Dendritic cell treated with granulocyte-macrophage colony-stimulating factor and Interleukin-4, amounts not matched to agents 40 ng/mL and 50 ng/mL, for 4 days (primary cell): Measurements from ENCODE around the gene AKAP12.
"Not testable (repeated sequence)": the region's sequence is repeated elsewhere in the genome, so short reads cannot be mapped to it uniquely, and the experiment has no call there.

Source experiments
- H3K27ac Mint-ChIP-seq: one replicate; pipeline ENCODE4 v1.8.0; 2022; ENCODE audit warnings: mild to moderate bottlenecking, mixed read lengths
- H3K27me3 Mint-ChIP-seq: one replicate; pipeline ENCODE4 v1.8.0; 2022; ENCODE audit warnings: mild to moderate bottlenecking, mixed read lengths
- H3K36me3 Mint-ChIP-seq: one replicate; pipeline ENCODE4 v1.8.0; 2022; ENCODE audit warnings: low read depth, mixed read lengths
- H3K4me1 Mint-ChIP-seq: one replicate; pipeline ENCODE4 v1.8.0; 2022; ENCODE audit warnings: low read depth, mixed read lengths
- H3K4me3 Mint-ChIP-seq: one replicate; pipeline ENCODE4 v1.8.0; 2022; ENCODE audit warnings: mild to moderate bottlenecking, moderate library complexity, mixed read lengths
- H3K9me3 Mint-ChIP-seq: one replicate; pipeline ENCODE4 v1.8.0; 2022; ENCODE audit warnings: mixed read lengths
- intact Hi-C: fragments of 100-400 bp; cut with micrococcal nuclease; formaldehyde crosslinking; loops from one replicate; pipeline ENCODE4 v1.15.0; 2022

AKAP12 gene

DNA sequence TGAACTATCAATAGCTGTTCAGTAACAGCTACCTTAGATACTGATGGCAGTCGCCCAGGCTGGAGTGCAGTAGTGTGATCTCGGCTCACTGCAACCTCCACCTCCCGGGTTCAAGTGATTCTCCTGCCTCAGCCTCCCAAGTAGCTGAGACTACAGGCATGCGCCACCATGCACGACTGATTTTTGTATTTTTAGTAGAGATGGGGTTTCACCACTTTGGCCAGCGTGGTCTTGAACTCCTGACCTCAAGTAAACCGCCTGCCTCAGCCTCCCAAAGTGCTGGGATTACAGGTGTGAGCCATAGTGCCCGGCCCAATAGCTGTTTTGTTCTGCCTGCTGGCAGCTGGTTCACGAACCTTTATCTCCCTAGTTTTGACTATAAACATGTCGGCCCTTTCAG, 103.0 kb downstream of the AKAP12 start:
- H3K9me3 Mint-ChIP-seq, H3K27me3 Mint-ChIP-seq, H3K4me3 Mint-ChIP-seq, intact Hi-C loops, H3K4me1 Mint-ChIP-seq, H3K27ac Mint-ChIP-seq, H3K36me3 Mint-ChIP-seq: not testable (repeated sequence)

DNA sequence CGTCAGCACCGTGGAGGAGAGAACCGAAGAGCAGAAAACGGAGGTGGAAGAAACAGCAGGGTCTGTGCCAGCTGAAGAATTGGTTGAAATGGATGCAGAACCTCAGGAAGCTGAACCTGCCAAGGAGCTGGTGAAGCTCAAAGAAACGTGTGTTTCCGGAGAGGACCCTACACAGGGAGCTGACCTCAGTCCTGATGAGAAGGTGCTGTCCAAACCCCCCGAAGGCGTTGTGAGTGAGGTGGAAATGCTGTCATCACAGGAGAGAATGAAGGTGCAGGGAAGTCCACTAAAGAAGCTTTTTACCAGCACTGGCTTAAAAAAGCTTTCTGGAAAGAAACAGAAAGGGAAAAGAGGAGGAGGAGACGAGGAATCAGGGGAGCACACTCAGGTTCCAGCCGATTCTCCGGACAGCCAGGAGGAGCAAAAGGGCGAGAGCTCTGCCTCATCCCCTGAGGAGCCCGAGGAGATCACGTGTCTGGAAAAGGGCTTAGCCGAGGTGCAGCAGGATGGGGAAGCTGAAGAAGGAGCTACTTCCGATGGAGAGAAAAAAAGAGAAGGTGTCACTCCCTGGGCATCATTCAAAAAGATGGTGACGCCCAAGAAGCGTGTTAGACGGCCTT, 110.0 kb downstream of the AKAP12 start:
- Mint-ChIP-seq H3K27me3 (peaks cover 2% of the 10 kb centered on the region), H3K27ac (no peak overlapping the region)

DNA sequence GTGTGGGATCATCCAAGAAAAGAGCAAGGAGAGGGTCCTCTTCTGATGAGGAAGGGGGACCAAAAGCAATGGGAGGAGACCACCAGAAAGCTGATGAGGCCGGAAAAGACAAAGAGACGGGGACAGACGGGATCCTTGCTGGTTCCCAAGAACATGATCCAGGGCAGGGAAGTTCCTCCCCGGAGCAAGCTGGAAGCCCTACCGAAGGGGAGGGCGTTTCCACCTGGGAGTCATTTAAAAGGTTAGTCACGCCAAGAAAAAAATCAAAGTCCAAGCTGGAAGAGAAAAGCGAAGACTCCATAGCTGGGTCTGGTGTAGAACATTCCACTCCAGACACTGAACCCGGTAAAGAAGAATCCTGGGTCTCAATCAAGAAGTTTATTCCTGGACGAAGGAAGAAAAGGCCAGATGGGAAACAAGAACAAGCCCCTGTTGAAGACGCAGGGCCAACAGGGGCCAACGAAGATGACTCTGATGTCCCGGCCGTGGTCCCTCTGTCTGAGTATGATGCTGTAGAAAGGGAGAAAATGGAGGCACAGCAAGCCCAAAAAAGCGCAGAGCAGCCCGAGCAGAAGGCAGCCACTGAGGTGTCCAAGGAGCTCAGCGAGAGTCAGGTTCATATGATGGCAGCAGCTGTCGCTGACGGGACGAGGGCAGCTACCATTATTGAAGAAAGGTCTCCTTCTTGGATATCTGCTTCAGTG, 110.8 kb downstream of the AKAP12 start:
- no peaks in the 10 kb centered on the region for H3K9me3 Mint-ChIP-seq
- intact Hi-C loops: no loop called here
- H3K27ac Mint-ChIP-seq: no peak overlapping the region
- peaks cover 10% of the 10 kb centered on the region for H3K4me1 Mint-ChIP-seq
- no peaks in the 10 kb centered on the region for H3K36me3 Mint-ChIP-seq
- H3K27me3 Mint-ChIP-seq: peaks cover 2% of the 10 kb centered on the region
- H3K4me3 Mint-ChIP-seq: no peak overlapping the region

More for the DNA sequence above, 110.0 kb downstream of the AKAP12 start:
- intact Hi-C loops: no loop called here
- Mint-ChIP-seq H3K9me3 (no peaks in the 10 kb centered on the region), H3K4me3 (no peak overlapping the region), H3K4me1 (peaks cover 10% of the 10 kb centered on the region), H3K36me3 (no peaks in the 10 kb centered on the region)

DNA sequence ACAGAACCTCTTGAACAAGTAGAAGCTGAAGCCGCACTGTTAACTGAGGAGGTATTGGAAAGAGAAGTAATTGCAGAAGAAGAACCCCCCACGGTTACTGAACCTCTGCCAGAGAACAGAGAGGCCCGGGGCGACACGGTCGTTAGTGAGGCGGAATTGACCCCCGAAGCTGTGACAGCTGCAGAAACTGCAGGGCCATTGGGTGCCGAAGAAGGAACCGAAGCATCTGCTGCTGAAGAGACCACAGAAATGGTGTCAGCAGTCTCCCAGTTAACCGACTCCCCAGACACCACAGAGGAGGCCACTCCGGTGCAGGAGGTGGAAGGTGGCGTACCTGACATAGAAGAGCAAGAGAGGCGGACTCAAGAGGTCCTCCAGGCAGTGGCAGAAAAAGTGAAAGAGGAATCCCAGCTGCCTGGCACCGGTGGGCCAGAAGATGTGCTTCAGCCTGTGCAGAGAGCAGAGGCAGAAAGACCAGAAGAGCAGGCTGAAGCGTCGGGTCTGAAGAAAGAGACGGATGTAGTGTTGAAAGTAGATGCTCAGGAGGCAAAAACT, 111.5 kb downstream of the AKAP12 start:
- Mint-ChIP-seq H3K4me3 (no peak overlapping the region), H3K36me3 (no peaks in the 10 kb centered on the region)

DNA sequence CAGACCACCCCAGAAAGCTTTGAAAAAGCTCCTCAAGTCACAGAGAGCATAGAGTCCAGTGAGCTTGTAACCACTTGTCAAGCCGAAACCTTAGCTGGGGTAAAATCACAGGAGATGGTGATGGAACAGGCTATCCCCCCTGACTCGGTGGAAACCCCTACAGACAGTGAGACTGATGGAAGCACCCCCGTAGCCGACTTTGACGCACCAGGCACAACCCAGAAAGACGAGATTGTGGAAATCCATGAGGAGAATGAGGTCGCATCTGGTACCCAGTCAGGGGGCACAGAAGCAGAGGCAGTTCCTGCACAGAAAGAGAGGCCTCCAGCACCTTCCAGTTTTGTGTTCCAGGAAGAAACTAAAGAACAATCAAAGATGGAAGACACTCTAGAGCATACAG, 112.0 kb downstream of the AKAP12 start:
- intact Hi-C loops: no loop called here
- Mint-ChIP-seq H3K9me3 (no peaks in the 10 kb centered on the region), H3K27ac (no peak overlapping the region), H3K27me3 (peaks cover 2% of the 10 kb centered on the region), H3K36me3 (no peaks in the 10 kb centered on the region), H3K4me3 (no peak overlapping the region), H3K4me1 (peaks cover 10% of the 10 kb centered on the region)

More for the DNA sequence above, 111.5 kb downstream of the AKAP12 start:
- intact Hi-C loops: no loop called here
- Mint-ChIP-seq H3K9me3 (no peaks in the 10 kb centered on the region), H3K4me1 (peaks cover 10% of the 10 kb centered on the region), H3K27me3 (peaks cover 2% of the 10 kb centered on the region), H3K27ac (no peak overlapping the region)

DNA sequence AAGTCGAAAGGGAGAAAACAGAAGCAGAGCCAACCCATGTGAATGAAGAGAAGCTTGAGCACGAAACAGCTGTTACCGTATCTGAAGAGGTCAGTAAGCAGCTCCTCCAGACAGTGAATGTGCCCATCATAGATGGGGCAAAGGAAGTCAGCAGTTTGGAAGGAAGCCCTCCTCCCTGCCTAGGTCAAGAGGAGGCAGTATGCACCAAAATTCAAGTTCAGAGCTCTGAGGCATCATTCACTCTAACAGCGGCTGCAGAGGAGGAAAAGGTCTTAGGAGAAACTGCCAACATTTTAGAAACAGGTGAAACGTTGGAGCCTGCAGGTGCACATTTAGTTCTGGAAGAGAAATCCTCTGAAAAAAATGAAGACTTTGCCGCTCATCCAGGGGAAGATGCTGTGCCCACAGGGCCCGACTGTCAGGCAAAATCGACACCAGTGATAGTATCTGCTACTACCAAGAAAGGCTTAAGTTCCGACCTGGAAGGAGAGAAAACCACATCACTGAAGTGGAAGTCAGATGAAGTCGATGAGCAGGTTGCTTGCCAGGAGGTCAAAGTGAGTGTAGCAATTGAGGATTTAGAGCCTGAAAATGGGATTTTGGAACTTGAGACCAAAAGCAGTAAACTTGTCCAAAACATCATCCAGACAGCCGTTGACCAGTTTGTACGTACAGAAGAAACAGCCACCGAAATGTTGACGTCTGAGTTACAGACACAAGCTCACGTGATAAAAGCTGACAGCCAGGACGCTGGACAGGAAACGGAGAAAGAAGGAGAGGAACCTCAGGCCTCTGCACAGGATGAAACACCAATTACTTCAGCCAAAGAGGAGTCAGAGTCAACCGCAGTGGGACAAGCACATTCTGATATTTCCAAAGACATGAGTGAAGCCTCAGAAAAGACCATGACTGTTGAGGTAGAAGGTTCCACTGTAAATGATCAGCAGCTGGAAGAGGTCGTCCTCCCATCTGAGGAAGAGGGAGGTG, 112.9 kb downstream of the AKAP12 start:
- peaks cover 10% of the 10 kb centered on the region for H3K4me1 Mint-ChIP-seq
- peaks cover 2% of the 10 kb centered on the region for H3K27me3 Mint-ChIP-seq
- intact Hi-C loops: no loop called here
- H3K4me3 Mint-ChIP-seq: no peak overlapping the region
- H3K9me3 Mint-ChIP-seq: no peaks in the 10 kb centered on the region
- H3K36me3 Mint-ChIP-seq: no peaks in the 10 kb centered on the region
- H3K27ac Mint-ChIP-seq: no peak overlapping the region

DNA sequence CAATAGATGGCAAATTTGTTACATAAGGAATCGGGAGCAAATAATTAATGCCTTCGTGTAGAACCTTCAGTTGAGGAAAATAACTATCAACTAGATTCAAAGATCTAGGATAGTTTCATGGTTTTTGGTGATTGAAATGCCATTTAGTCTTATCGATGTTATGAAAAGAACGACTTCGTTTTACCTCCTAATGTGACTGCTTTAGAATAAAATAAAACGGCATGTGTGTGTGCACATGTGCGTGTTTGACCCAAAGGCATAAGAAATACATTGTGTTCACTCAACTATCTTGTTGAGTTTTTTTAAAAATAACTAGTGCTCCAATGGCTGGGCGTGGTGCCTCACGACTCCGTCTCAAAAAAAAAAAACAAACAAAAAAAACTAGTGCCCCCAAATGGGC, 114.0 kb downstream of the AKAP12 start:
- peaks cover 2% of the 10 kb centered on the region for H3K27me3 Mint-ChIP-seq
- peaks cover 4% of the 10 kb centered on the region for H3K36me3 Mint-ChIP-seq
- intact Hi-C loops: no loop called here
- peaks cover 8% of the 10 kb centered on the region for H3K4me1 Mint-ChIP-seq
- no peaks in the 10 kb centered on the region for H3K9me3 Mint-ChIP-seq
- no peak overlapping the region for H3K27ac Mint-ChIP-seq
- no peak overlapping the region for H3K4me3 Mint-ChIP-seq

DNA sequence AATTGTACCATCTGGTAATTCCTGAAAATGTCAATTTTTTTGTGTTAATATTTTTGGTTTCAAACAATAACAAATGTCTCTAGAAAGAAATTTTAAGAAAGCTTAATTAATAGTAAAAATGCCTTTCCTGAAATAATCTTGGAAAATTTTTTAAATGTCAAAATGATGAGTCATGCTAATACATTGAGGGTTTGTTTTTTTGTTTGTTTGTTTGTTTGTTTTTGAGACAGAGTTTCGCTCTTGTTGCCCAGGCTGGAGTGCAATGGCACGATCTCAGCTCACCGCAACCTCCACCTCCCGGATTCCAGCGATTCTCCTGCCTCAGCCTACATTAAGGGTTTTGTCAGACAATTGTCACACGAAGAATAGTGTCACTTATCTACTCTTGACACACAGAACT, 117.2 kb downstream of the AKAP12 start:
- H3K9me3 Mint-ChIP-seq, H3K27me3 Mint-ChIP-seq, intact Hi-C loops, H3K27ac Mint-ChIP-seq, H3K4me3 Mint-ChIP-seq, H3K4me1 Mint-ChIP-seq: not testable (repeated sequence)
- peaks cover 23% of the 10 kb centered on the region for H3K36me3 Mint-ChIP-seq

DNA sequence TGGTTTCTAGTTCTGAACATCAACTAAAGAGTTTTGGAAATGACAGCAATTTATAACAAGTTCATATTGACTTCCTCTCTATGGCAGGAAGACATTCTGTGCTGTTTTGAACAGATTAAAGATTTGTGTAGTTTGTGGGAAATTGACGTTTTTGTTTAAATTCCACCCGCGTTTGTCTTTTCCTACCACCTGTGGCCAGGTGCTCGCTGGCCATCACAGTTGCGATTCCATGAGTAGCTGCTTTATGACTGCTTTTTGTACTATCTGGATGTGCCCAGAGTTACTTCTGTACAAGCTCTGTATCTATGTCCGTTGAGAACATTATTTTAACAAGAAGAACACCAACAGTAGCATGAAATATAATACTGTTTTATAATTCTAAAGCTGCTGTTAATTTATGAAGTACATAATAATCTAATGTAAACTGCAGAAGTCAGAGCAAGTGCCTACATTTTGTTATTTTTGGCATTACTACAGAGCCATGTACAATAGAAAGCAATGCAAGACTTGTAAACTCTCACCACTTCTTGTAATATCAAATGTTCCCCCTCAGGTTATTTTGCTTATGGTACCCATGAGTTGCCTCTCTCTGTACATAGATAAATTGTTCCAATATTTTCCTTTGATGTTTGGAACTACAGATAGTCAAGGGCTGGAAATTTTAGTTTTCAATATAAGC, 118.1 kb downstream of the AKAP12 start:
- H3K9me3 Mint-ChIP-seq: no peaks in the 10 kb centered on the region
- peaks cover 32% of the 10 kb centered on the region for H3K36me3 Mint-ChIP-seq
- no peak overlapping the region for H3K4me3 Mint-ChIP-seq
- H3K4me1 Mint-ChIP-seq: no peaks in the 10 kb centered on the region
- no peaks in the 10 kb centered on the region for H3K27me3 Mint-ChIP-seq
- intact Hi-C loops: no loop called here
- H3K27ac Mint-ChIP-seq: no peak overlapping the region

DNA sequence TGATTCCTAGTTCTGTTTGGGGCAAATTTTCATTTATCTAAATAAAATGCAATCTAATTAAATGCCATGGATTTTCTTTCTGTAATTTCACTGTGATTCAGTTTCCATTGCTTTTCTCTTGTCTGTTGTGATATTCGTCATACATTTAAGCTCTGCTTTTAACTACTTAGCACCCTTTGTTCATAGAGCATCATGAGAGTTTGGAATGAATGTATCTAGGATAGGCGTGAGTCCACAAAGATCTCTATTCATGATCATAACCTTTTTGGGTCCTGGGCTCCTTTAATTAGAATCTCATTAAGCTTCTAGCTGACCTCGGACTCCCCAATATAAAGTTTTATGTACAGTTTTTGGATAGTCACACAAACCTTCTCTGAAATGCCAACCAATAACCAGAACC, 118.7 kb downstream of the AKAP12 start:
- Mint-ChIP-seq H3K27me3 (no peaks in the 10 kb centered on the region), H3K4me3 (no peak overlapping the region), H3K9me3 (no peaks in the 10 kb centered on the region), H3K36me3 (peaks cover 38% of the 10 kb centered on the region), H3K27ac (no peak overlapping the region), H3K4me1 (no peaks in the 10 kb centered on the region)
- intact Hi-C loops: no loop called here

DNA sequence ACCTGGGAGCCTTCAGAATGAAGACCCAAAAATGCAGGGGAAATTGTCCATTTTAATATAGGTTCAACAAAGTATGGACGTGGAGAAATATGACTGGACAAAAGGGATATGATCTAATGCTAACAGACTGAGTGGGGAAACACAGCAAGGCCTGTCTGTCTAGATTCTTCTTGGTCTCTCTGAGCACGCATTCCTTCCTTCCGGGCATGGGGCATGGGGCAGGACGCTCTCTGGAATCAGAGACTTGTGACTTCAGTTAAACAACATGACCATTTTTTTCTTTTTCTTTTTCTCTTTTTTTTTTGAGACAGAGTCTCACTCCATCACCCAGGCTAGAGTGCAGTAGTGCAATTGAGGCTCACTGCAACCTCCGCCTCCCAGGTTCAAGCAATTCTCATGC, 119.7 kb downstream of the AKAP12 start:
- no peak overlapping the region for H3K4me3 Mint-ChIP-seq
- peaks cover 45% of the 10 kb centered on the region for H3K36me3 Mint-ChIP-seq
- H3K27me3 Mint-ChIP-seq: no peaks in the 10 kb centered on the region
- H3K4me1 Mint-ChIP-seq: no peaks in the 10 kb centered on the region
- H3K27ac Mint-ChIP-seq: no peak overlapping the region
- intact Hi-C loops: no loop called here
- no peaks in the 10 kb centered on the region for H3K9me3 Mint-ChIP-seq

DNA sequence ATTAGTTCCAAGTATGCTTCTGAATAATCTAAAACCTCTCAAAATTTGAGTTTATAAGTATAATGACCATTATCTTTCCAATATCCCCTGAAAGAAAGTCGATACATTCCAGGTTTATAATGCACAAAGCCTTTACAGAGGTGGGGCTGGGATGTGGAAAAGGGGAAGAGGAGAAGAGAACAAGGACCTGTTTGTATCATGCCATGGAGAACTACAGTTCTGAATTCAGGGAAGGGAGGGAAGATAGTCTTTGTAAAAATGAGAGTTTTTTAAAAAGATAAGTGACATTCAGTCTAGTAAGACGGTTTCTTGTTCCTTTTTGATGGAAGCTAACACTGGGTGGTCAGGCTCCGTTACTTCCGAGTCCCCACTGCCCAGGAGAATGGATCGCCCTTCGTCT, 125.5 kb downstream of the AKAP12 start:
- no peaks in the 10 kb centered on the region for H3K9me3 Mint-ChIP-seq
- H3K27me3 Mint-ChIP-seq: no peaks in the 10 kb centered on the region
- intact Hi-C loops: no loop called here
- no peaks in the 10 kb centered on the region for H3K4me1 Mint-ChIP-seq
- H3K27ac Mint-ChIP-seq: no peak overlapping the region
- H3K36me3 Mint-ChIP-seq: peaks cover 76% of the 10 kb centered on the region
- no peak overlapping the region for H3K4me3 Mint-ChIP-seq

DNA sequence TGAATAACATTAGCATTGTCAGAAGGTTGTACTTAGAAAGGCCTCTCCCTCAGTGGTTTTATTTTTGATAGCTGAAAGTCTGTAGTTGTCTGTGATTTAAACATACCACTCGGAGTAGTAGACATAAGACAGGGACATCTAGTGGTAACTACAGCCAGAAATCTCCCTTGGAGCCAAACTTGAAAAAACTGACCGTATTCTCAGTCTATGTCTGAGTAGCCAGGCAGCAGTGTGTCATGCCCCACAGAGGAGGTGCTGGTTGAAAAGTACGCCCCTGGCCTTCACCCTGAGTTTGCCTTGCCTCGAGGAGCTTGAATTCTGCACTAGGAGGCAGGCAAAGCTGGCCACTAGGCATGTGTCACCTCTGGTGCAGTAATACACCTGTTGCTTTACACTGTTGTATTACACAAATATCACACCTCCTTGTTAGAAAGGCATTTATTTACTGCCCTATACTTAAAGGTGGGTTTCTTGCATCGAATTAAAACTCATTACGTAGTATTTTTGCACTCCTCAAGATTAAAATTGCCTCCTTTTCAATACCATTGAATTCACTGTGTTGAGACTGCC, 130.8 kb downstream of the AKAP12 start:
- Mint-ChIP-seq H3K36me3 (peaks cover 67% of the 10 kb centered on the region), H3K9me3 (no peaks in the 10 kb centered on the region), H3K27me3 (no peaks in the 10 kb centered on the region), H3K4me1 (peaks cover 11% of the 10 kb centered on the region), H3K27ac (no peak overlapping the region), H3K4me3 (no peak overlapping the region)
- intact Hi-C loops: no loop called here
